Urothelium cell line (cell line): ENCODE results near the gene ADSS1.

ENCODE experiments used
- DNase-seq: peaks from one replicate; pipeline ENCODE4 v3.0.0; 2011; ENCODE audit warnings: low spot score, mixed read lengths
- FAIRE-seq: peaks from 2 replicates; lab custom pipeline; 2011; peaks lifted over from hg19 to GRCh38; lab: Jason Lieb, UNC

ADSS1 gene

DNA sequence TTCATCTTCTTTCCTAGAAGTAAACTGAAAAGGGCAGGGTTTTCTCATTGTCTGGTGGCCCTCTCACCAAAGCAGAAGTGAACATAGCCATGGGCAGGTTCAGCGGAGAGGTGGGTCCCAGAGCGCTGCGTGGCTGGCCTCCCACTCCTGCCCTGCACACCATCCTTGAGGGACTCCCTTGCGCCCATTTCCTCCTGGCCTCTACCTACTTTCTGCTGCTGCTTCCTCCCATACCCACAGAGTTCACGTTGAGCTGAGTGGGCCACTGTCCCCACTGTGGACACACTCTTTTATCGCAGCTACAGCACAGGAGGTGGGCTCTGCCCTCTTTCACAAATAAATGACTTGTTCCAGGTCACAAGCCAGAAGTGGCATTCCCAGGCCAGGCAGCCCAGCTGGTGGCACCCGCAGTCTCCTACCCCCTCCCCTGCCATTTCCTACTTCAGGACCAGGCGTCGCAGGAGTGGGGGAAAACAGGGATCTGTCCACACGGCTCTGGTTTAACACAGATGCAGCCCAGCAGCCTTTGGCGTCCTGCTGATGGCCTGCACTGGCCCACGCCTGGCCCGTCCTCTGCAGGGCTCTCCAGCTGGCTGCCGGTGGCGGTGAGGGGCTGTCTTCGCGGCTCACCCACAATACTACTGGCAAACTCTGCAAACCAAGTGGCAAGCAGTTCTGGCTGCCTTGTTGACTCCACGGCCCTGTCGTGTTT is 33.8 kb downstream of the ADSS1 start:
- FAIRE-seq (no peak), DNase-seq (no peak)

DNA sequence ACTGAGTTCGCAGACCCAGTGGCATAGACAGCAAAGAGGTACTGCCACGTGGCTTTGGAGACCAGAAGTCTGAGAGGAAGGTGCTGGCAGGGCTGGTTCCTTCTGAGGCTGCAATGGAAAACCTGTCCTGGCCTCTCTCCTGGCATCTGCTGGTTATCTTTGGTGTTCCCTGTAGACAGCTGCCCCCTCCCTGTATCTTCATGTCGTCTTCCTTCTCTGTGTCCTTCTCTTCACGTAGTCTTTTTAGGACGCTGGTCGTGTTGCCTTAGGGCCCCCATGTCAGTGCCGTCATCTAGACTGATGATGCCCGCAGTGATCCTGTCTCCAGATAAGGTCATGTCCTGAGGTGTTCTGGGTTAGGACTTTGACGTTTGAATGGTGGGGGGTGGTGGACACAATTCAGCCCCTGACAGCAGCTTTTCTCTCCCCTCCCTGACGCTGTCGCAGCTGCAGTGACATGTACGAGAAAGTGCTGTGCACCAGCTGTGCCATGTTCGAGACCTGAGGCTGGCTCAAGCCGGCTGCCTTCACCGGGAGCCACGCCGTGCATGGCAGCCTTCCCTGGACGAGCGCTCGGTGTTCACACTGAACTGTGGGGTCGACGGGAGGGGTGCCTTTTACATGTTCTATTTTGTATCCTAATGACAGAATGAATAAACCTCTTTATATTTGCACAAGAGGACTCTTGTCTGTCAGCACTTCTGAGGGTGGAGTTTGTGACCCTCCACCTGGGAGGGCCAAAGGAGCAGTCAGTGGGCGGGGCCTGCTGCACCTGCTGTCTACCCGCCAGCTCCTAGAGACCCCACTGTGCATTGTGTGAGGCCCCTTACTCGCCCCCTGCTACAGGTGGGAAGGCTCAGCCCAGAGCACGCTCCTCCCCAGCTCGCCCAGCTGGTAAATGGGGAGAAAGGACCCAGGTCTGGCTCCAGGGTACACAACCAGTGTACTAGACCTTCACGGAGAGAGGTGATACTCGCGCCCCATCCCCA is 35.2 kb downstream of the ADSS1 start:
- DNase-seq (no peak), FAIRE-seq (no peak)

DNA sequence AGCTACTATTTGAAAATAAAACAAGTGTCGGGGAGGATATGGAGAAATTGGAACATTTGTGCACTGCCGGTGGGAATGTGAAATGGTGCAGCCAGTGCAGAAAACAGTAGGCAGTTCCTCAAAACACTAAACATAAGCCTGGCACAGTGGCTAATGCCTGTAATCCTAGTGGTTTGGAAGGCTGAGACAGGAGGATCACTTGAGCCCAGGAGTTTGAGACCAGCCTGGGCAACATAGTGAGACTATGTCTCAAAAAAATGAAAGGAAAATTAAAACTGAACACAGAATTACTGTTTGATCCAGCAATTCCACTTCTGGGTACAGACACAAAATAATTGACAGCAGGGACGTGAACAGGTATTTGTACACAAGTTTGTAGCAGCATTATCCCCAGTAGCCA is 41.5 kb downstream of the ADSS1 start:
- no peak for DNase-seq

DNA sequence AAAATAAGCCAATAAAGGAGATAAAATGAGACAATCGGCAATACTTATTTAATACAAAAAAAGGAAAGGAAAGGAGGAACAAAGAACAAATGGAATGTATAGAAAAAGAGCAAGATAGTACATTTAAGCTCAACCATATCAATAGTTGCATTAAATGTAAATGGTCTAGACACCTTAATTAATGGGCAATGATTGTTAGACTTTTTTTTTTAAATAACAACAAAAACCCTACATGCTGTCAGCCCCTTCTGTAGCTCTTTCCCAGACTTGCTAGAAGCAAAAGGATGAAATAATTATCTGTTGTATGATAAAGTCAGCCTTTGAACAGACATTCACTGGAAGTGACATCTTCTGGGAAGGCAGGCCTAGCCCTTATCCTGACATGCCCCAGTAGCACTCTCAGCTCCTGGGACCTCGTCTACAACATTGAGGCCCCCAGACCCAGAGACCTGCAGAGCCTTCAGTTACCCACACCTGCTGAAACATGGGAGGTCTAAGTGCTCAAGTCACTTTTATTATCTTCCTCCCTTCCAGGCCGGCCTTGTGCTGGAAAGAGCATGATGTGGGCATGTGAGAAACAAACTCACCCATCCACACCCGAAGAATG is 42.3 kb downstream of the ADSS1 start:
- no peak for DNase-seq

More for the DNA sequence above, 41.5 kb downstream of the ADSS1 start:
- no peak for FAIRE-seq

DNA sequence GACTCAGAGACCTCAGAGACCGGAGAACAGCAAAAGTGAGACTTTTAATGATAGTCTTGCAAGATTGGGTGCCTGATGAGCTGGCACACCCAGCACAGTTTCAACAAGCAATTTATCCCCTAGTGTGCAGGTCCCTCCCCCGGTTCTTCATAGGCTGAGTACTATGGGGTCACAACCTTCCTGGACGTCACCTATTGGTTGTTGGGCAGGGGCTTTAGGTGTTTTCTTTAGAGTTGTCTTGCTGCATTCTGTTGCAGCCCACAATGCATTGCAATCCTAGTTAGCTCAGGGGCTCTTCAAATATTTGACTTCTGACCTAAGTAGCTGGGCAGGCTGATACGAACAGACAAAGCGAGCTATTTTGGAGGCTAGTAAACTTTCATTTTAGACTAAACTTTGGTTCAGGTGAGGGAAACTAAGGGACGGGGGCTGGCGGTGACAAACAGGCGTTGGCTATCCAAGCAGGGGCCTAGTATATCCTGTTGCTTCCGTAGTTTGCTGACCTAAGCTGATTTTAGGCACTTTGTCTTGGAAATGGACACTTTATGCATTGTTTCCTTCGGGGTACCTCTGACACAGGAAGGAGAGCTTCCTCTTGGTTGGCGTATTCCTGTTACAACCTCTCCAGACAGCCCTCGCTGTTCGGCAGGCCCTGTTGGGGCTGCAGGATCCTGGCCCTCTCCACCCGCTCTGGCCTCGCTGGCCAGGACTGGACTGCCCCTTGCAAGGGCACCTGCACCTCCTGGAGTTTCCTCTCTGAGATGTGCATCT is 43.0 kb downstream of the ADSS1 start:
- DNase-seq = no peak
- no peak for FAIRE-seq

More for the DNA sequence above, 42.3 kb downstream of the ADSS1 start:
- FAIRE-seq = no peak

DNA sequence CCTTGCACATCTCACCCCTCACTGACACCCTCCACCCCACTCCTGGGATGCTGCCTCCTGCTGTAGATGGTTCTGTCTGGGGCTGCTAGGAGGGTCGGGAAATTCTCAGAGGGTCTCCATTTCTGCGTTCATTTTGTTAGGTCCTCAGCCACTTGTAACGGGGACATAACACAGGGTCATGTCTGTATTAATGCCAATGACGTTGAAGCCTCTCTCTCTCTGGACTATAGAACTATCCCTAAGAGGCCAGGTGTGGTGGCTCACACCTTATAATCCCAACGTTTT is 43.5 kb downstream of the ADSS1 start:
- DNase-seq (no peak), FAIRE-seq (no peak)

DNA sequence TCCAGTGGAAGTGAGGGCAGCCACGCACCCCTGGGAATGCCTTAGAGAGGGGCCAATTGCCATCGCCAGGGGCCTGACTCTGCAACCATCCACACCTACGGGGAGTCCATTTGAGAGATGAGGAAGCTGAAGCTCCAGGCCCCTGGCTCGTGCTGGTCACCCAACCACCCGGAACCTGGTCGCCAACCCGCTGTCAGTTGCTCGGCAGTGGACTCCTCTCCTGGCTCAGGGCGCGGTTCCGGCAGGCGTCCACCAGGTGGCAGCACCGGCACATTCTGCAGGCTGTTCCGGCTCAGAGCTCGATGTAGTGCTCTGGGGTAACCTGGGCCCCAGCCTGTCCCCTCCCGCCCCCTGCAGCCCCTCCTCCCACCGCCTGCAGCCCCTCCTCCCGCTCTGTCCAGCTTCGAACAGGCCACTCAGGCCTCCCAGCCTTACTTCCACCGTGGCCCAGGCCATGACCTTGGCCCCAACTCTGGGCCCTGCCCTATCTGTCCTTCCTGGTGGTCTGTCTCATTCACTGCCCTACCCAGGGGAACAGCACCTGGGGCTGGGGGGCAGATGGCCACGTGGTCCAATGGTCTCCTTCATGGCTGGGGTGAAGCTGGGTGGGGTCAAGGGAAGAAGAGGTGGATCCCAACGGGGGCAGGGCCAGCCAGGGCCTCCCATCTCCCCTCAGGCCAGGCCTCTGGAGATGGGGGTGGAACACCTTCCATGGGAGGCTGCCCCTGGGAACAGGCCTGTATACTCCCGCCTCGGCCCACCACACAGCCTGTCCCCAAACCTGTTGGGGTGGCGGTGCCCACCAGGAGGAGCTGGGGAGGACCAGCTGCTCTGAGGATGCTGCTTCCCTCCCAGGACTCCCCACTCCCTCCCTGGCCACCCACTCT is 44.7 kb downstream of the ADSS1 start:
- FAIRE-seq = no peak

DNA sequence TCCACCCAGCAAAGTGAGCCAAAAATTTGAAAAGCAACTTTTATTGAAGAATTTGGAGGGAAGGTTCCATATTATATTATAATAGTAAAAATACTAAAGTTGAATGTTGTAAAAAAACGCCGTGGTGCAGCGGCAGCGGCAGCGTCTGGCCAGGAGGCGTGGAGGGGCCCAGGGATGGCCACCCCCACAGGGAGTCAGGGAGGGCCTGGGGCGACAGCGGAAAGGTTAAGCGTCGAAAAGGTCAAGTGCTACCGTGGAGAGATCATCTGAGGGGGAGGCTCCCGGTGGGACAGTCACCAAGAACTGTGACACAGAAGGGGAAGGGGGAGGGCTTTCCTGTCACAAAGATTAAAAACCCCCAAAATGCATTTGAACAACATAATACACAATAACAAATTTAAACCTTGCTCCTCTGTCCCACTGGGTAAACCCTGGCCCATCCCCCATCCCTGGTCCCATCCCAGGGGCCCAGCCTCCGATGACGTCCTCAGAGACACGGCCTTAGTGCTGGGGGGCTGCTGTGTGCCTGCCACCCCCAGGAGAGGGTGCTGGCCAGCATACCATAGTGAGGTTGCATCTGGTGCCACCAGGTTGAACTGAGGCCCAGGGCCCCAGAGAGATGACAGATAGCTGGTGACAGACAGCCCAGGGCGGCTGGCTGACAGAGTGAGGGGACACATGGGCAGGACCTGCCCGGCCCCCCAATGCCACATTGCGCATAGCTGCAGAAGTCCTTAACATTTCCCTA is 45.5 kb downstream of the ADSS1 start:
- DNase-seq = no peak
- no peak for FAIRE-seq

More for the DNA sequence above, 44.7 kb downstream of the ADSS1 start:
- DNase-seq = peak; percentile 75

DNA sequence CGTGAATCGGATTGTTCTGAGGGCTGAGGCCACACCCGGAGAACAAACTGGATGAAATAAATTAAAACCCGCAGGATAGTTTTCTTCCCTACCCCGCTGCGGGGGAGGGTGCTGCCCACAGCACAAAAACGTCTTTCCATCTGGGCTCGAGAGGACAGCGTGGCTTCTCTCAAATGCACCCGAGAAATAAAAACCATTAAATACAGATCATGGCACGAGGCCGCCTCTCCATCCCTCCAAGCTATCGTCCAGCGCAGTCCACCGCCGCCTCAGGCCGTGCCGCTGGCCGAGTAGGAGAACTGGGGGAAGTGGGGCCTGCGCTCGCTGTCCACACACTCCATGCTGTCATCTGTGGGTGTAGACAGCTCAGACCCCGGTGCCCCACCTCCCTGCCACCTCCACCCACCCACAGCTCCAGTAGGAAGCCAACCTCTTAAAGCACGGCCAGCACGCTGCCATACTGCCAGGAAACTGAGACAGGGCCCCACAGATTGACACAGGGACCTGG is 46.1 kb downstream of the ADSS1 start:
- no peak for FAIRE-seq

DNA sequence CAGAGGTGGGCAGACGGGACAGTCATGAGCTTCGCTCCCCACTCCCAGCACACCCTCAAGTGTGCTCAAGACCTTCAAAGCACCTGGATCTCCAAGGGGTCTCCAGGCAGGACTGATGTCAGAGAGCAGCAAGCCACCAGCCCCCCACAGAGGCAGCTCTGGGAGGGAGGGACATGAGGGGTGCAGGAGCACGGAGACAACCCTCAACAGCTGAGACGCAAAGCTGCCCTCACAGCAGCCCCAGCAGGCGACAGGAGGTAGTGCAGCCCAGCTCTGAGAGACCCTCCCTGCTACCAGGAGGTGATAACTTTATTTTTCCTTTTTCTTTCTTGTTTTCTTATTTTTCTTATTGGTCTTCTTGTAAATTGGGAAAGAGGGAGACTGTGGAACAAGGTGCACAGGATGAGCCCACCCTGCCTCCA is 46.8 kb downstream of the ADSS1 start:
- DNase-seq = no peak
- FAIRE-seq = no peak

More for the DNA sequence above, 46.1 kb downstream of the ADSS1 start:
- DNase-seq = no peak

DNA sequence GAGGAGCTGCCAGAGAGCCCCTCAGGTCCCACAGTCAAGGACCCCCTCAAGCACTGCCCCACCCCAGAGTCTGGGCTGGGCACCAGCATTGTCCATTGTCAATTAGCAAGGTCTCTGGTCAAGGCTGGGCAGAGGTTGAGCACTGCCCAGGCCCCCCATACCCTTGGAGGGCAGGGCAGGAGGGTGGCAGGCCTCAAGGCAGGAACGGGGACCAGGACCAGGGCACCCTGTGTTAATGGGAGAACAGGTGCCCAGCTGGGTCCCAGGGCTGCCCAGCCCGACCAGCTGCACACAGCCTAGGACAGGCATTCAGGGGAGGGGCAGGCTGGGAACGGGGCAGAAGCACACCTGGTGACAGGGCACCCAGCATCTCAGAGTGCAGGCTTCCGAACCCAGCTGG is 47.3 kb downstream of the ADSS1 start:
- FAIRE-seq (no peak), DNase-seq (no peak)

DNA sequence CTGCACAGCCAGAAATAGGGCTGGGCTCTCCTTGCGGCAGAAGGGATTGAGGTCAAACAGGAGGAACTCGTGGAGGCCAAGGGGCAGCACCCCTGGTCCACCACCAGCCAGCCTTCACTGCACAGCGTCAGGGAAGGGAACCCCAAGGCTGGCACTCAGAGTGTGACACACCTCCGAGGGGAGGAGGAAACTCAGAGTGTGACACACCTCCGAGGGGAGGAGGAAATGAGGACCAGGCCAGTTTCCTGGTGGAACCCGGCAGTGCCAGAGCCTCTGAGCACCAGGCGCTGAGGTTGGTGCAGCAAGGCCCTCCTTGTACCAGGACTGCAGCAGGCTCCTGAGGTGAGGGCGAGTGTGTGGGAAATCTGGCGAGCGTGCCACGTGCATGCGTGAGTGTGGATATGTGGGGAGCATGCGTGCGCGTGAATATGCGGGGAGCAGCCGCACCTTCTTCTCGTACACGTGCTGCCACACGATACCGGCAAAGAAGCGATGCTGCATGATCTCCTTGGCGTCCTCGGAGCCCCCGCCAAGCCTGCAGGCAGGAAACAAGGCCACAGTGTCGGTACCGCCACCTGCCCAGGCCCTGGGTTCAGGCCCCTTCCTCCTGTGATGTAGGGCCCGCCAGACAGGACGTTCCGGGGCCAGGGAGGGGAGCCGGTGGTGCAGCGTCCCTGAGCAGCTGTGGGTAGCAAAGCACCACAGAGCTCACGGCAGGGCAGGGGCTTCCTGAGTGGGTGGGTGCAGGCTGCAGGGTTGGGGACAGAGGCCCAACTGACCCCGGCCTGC is 48.1 kb downstream of the ADSS1 start:
- DNase-seq (no peak), FAIRE-seq (no peak)

DNA sequence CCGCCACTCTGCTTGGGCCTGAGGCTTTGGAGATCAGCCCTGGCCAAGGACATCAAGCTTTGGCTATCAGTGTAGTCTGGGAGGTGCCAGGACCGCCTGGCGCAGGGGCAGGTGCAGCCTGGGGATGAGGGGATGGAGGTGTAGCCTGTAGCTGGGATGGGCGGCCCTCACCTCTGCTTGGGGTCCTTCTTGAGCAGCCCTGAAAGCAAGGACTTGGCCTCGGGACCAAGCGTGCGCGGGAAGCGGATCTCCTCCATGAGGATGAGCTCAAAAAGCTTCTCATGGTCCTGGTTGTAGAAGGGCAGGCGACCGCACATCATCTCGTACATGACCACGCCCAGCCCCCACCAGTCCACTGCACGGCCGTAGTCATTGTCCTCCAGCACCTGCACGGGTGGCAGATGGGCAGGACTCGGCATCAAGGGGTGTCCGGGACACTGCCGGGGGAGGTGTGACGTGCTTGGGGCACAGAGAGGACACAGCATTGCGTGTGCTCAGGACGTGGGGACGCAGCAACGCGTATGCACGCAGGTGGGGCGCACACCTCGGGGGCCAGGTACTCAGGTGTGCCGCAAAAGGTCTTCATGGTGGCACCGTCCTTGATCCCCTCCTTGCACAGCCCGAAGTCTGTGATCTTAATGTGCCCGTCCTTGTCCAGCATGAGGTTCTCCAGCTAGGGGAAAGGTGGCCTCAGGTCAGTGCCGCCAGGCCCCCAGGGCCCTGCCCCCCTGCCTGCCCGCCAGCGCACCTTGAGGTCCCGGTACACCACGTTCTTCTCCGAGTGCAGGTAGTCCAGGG is 48.9 kb downstream of the ADSS1 start:
- no peak for DNase-seq
- no peak for FAIRE-seq

DNA sequence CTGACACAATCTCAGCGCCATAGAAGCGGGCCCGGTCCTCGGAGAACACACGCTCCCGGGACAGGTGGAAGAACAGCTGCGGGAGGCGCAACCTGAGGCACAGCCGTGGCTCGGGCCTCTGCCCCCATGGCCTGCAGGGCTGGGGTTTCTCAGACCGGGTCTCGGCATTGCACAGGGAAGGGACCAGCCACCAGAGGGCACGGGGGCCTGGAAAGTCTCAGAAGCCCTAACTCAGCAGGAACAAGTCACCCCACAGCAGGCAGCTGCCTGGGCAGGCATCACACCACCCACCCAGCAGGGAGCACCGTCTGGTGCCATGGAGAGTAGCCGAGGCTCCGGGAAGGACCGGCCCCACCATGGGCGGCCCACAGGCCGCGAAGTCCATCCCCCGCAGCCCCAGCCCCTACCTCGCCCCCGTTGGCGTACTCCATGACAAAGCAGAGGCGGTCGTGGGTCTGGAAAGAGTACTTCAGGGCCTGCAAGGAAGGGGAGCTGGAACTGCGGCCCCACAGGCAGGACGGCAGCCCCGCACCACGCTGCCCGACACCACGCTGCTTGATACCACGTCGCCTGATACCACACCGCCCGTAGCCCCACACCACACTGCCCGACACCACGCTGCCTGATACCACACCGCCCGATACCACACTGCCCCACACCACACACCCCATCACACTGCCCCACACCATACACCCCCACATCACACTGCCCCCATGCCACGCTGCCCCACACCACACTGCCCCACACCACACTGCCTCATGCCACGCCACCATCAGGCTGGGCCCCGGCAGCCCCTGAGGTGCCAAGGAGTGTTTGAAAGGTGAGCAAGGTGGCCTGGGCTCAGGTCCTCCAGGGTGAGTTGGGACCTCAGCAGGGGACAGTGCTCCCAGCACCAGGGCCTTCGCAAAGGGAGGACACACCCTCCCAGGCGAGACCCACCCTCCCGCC is 49.8 kb downstream of the ADSS1 start:
- FAIRE-seq = no peak
- DNase-seq = no peak

DNA sequence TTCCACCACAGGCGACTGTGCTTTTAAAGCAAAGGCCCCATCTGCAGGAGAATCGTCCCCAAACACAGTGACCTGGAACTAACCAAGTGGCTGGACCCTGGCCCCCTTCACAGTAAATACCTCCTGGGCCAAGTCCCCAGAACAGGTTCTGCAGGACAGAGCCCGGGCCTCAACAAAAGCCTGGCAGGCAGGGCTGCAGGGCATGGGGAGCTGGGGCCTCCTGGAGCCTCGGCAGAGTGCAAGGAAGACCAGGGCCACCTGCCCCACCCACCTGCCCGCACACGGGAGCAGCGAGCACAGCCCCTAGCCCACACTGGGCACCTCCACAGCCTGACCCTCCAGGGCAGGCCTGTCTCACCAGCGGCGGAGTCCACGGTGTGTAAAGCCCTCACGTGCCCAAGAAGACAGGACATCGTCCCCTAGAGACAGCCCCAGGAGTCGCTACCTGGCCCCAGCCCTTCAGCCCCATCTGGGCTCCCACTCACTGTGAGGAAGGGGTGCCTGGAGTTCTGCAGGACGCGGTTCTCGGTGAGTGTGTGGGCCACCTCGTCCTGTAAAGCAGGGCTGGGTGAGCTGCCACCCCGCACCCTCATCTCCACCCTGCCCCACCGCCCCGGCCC is 50.5 kb downstream of the ADSS1 start:
- no peak for DNase-seq
- no peak for FAIRE-seq

DNA sequence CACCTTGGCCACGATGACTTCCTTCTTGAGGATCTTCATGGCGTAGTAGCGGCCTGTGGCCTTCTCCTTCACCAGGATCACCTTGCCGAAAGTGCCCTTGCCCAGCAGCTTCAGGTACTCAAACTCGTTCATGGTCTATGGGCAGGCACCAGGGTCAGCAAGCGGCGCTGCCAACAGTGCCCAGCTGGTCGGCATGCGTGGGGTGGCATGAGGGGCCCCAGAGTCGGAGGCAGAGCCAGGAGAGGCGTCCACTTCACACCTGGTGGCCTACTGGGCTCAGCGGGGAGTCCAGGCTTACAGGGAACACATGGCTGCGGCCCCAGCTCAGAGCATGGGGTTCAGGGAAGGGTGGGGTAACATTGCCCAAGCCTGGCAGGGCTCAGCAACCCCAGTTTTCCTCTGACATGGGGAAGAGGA is 51.1 kb downstream of the ADSS1 start:
- DNase-seq (no peak), FAIRE-seq (no peak)
